PFSK-1 (cell line): ENCODE results near the gene N4BP2.

Experiments used
- FOXP2 ChIP-seq: optimal IDR thresholded peaks from 2 replicates; pipeline ENCODE3; 2011; ENCODE audit warnings: borderline replicate concordance, control low read depth, inconsistent platforms; ENCODE audit not compliant: insufficient read depth; ENCODE audit errors: extremely low read length, extremely low read depth
- POLR2AphosphoS5 ChIP-seq: IDR thresholded peaks from 2 replicates; pipeline ENCODE4 v1.6.1; 2012; ENCODE audit warnings: low read depth, mild to moderate bottlenecking, control low read depth, low read length, moderate library complexity
- REST ChIP-seq, 2 experiments: IDR thresholded peaks; 2 replicates each; pipeline versions ENCODE4 v1.6.1 to v1.8.0; 2011 to 2012; ENCODE audit warnings: low read depth in 2 of 2, low read length in 2 of 2, control low read depth in 1 of 2, inconsistent platforms in 1 of 2, mild to moderate bottlenecking in 1 of 2, moderate library complexity in 1 of 2; ENCODE audit not compliant: insufficient read depth in 1 of 2
- SIN3A ChIP-seq: IDR thresholded peaks from 2 replicates; pipeline ENCODE4 v1.6.1; 2012; ENCODE audit warnings: mild to moderate bottlenecking, low read length, moderate library complexity, borderline replicate concordance; ENCODE audit not compliant: insufficient read depth
- TAF1 ChIP-seq: IDR thresholded peaks from 2 replicates; pipeline ENCODE4 v1.6.1; 2012; ENCODE audit warnings: low read length, control low read depth, borderline replicate concordance; ENCODE audit not compliant: insufficient read depth

The N4BP2 gene

GRCh38 chr4:40149960-40150385 is 93.3 kb downstream of the N4BP2 start:
- no peak for TF ChIP-seq FOXP2
- TF ChIP-seq TAF1: no peak

GRCh38 chr4:40150932-40151331 is 94.3 kb downstream of the N4BP2 start:
- TF ChIP-seq POLR2AphosphoS5: no peak
- TF ChIP-seq REST (IDR thresholded peaks at IDR 0.05; ENCODE audit: insufficient read depth in 1 of 2, low read depth in 2 of 2, low read length in 2 of 2): no peak
- TF ChIP-seq FOXP2: no peak
- no peak for TF ChIP-seq SIN3A
- no peak for TF ChIP-seq TAF1

- TF ChIP-seq REST (IDR thresholded peaks at IDR 0.05; ENCODE audit: insufficient read depth in 1 of 2, low read depth in 2 of 2, low read length in 2 of 2): no peak
- no peak for TF ChIP-seq POLR2AphosphoS5
- no peak for TF ChIP-seq TAF1
- no peak for TF ChIP-seq FOXP2
- TF ChIP-seq SIN3A: no peak
Observed at GRCh38 chr4:40152637-40153036, 96.0 kb downstream of the N4BP2 start.

- TF ChIP-seq SIN3A (no peak), TAF1 (no peak), FOXP2 (no peak), REST (IDR thresholded peaks at IDR 0.05; ENCODE audit: insufficient read depth in 1 of 2, low read depth in 2 of 2, low read length in 2 of 2) (no peak), POLR2AphosphoS5 (no peak)
Observed at GRCh38 chr4:40157436-40157835, 100.8 kb downstream of the N4BP2 start.

- TF ChIP-seq SIN3A (no peak), TAF1 (no peak), FOXP2 (no peak), POLR2AphosphoS5 (no peak), REST (IDR thresholded peaks at IDR 0.05; ENCODE audit: insufficient read depth in 1 of 2, low read depth in 2 of 2, low read length in 2 of 2) (no peak)
Observed at GRCh38 chr4:40160258-40160657, 103.6 kb downstream of the N4BP2 start.
